DMS 273 (cell line): Measurements from ENCODE around the gene C10orf95.

Experiments
- DNase-seq: peaks from one replicate; lab custom pipeline; 2025; ENCODE audit not compliant: unreplicated experiment; lab: John Stamatoyannopoulos, UW

Gene C10orf95

DNA sequence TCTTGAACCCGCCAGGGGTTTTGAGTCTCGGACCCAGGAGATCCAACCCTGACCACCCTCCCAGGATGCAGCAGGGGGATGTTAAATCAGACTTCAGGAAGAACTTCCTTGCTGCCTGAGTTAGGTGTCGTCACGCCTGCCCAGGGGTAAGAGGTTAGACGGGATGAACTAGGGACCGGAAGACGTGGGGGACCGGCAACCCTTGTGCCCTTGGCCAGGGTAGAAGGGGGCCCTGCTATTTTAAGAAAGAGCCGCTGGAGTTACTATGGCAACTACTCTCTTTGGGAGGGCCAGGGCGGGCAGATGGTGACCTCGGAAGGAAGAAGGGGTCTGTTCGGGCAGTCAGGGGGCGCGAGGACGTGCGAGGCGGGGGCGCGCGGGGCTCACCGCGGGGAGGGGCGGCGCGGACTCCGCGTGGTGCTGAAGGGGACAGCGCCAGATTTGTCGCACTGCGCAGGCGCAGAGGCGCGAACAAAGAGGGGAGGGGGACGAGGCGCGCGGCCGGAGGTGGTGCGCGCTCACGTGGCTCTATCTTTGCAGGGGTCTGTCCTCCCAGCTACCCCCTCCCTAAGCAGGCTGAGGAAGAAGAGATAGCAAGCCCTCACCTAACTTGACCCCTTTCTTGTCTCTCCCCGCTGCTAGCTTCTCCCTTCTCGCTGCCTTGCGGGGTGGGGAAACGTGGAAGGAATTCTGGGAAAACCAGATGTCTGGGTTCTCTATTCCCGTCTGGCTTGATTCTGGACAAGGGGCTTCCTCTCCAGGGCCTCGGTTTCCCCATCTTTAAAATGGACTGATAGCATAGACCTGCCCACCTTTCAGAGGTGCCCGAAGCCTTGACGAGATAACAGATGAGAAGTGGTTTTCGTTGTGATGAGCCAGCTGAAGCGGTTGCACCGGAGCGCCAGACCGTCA, 31.8 kb downstream of the C10orf95 start:
- DNase-seq, result peak; percentile 84

DNA sequence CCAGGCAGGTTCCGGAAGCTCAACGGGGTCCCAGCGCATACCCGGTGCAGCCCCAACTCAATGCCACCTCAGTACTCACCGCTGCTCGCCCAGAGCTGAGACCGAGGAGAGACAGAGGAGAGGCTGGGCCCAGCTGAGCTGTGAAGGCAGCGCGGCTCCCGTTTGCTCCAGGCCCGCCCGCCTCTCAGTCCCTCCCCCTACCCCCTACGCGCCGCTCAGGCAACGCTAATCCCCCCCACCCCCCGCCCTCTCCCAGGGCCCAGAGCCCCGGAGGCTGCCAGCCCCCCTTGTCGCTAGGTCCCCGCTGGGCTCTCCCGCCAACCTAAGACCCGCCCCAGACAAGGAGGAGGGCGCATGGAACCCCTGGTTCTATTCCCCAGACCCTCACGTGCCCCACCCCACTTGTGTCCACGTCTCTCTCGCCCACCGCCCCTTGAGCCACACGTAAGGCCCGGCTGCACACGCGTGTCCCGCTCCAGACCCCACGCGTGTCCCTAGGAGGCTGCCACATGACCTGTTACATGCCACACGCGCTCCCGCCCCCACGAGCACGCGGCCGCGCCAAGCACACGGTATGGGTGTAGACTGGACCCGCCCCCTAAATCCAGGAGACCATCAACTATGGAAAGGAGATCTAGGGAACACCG, 32.6 kb downstream of the C10orf95 start, which contains the start of gene PSD:
PSD (minus strand) TSS at position 164 of the 647 bp plus-strand sequence. CDS start 1,747 bp downstream, outside the sequence.
- peak; percentile 66 for DNase-seq

DNA sequence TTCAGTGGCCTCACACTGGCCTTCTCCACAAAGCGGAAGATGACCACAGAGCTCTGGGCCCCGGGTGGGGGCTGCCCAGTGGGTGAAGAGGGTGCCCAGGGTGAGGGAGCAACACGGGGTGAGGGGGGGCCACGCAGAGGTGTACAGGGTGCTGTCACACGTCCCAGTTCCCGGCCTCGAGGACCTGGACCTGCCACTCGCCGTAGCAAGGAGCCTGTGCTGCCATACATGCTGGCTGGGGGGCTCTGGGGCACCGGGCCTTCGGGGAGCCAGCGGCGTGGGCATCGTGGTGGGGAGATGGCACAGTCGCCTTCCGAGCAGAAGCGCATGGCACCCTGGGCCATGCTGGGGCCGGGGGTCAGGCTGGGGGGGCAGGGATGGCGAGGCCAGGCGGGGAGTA, 34.6 kb downstream of the C10orf95 start:
- no peak for DNase-seq

DNA sequence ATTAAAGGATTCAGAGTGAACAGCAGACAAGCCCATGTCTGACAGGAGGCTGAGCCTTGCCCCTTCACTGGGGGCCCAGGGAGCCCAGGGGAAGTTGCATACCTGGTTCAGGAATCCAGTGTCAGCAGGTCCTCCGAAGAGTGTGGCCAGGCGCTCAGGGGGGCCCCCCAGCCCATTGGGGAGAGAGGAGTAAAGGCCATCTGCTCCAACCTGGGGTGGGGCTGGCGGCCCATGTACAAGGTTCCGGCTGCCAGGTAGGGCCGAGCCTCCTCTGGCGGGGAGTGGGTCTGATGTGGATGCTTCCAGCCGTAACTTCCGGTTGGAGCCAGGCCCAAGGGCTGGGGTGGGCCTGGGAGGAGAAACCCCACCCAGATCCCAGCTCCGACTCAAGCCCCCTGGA, 35.1 kb downstream of the C10orf95 start:
- no peak for DNase-seq

DNA sequence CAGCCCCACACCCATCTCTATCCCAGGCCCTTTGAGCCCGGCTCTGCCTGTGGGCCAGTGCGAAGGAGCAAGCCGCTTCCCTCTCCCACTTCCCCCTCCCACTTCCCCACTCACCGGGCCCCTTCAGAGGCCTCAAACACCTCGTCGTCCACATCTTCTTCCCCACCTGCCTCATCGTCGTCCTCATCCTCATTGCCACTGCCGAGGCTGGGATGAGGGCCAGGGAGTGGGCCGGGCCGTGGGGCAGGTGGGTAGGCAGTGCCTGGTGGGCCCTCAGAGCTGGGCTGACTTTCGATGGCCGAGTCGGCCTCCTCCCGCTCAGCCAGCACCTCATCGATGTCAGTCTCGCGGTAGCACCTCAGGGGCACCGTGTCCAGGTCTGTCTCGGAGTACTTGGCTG, 36.6 kb downstream of the C10orf95 start:
- DNase-seq, result no peak

DNA sequence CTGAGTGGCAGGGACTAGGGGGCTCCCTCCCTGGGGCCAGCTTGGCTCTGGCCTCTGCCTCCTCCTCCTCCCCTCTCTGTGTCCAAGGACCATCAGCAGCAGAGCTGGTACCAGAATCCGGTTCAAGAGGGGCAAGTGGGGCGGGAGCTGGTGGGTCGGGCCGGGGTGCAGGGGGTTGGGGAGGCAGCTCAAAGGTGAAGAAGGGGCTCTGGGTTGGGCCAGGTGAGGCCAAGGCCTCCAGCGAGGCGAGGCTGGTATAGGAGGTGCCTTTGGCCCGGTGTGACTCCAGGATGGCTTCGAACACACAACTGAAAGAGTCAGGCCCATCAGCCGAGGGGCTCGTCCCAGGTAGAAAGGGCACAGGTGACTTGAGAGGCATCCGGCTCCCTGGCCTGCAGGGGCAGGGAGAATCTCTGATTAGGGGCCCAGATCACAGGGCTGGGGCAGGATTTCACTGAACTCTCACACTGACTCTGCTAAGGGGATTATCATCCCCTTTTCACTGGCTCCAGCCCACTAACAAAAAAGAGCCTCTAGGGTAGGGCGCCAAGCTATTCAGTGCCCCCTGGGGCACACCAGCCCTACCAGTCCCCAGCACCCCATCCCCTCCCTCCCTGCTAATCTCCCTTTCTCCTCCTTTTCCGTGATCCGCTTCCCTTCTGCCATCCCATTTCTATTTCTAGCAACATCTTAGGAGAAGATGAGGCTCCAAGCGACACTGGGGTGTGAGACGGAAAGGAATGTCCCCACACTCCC, 37.4 kb downstream of the C10orf95 start:
- no peak for DNase-seq

DNA sequence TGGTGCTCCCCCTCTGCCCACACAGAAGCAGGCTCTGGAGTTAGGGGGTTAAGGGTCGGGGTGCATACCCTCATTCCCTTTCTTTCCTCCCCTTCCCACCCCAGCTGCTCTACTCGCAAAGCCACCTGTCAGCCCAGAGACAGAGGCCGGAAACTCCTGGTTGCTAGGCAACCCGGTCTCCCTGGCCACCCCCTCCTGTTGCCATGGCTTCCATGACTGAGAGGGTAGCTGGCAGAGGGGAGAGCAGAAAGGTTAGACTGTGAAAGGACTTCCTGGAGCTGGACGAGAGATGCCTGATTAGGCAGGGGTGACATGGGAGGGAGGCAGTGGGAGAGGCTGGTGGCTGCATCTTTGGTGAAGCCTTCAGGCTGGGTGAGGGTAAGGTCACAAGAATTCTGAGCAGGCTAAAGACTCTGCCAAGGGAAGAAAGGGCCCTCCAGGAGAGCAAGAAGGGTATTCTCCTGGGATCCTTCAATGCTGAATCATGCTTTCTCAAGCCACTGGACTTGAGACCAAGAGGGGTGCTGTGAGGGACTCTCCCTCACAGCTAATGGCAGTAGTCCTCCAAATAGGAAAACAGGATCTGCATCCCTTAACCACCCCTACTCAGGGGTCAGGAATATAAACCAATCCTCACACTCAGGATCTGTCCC, 38.2 kb downstream of the C10orf95 start:
- DNase-seq, result peak; percentile 79

DNA sequence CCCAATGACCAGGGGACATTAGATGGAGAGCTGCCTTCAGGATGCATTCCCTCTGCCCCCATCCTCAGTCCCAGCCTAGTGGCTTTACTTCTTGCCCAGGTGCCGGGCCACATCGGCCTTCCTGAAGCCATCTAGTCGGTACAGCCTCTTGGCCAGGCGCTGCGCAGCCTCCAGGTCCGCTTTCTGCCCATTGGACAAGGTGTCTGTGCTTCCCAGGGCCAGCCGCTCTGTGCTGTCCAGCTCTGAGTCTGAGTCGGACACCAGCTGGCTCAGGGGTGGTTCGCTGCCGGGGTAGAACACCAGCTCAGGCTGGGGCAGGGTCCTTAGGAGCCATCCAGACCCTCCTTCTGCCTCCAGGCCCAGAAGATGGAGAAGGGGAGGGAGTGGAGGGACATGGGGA, 39.0 kb downstream of the C10orf95 start:
- no peak for DNase-seq

DNA sequence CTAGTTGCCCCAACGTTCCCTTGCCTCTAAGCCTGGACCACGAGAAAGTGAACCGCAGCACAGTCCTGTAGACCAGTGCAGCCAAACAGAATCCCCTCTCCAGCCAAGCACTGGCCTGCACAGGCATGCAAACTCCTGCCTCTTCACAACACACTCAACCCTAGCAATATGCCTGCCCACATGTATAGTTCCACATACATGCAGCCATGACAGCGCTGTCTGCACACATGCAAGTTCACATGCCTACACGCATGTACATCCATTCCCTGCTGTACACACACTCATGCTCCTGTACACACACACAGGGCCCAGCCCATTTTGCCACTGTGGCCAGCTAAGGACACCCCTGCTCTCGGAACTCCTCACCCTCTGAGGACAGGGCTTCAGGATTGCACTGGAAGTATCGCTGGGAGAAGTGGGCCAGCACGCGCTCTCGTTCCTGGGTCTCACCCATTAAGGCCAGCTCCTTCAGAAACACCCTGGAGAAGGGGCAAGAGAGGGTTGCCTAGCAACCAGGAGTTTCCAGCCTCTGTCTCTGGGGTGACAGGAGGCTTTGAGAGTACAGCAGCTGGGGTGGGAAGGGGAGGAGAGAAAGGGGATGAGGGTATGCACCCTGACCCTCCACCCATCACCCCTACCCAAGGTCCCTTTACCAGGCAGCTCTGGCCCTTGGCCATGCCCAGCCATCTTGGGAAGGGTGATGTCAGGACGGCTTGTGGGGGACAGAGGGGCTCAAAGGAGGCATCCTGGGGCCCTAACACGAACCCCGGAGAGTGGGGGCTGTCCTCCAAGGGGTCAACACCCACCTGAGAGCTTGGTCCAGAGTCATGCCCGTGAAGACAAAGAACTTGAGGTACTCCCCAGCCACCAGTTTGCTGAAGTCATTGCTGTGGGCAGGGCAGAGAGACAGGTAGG, 39.7 kb downstream of the C10orf95 start:
- peak; percentile 31 for DNase-seq

DNA sequence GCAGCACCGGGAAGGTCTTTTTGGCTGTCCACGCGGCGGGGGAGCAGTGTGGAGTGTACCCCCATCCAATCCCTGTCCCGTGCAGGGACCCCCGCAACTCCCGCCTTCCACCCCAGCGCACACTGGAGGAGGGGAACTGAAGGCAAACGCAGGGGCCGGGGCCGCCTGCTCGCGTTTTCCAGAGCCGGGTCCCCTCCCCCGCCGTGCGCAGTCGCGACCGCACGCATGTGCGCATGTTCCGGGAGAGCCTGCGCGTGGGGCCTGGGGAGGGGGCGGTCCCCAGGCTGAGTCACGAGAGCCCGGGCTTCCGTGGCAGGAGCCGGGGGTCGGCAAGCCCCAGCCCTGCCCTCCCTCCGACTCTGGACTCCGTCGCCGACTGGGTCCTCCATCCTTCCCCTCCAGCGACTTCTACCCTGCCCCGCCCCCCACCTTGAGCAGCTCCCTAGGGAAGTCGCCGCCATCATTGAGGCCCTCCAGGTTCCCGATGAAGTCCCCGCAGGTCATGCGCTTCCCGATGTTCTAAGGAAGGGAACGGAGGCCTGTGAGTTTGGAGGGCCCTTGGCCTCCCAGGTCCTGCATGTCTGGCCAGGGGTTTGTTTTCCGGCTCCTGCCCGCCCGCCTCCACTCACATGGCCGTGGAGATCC, 40.8 kb downstream of the C10orf95 start:
- no peak for DNase-seq

DNA sequence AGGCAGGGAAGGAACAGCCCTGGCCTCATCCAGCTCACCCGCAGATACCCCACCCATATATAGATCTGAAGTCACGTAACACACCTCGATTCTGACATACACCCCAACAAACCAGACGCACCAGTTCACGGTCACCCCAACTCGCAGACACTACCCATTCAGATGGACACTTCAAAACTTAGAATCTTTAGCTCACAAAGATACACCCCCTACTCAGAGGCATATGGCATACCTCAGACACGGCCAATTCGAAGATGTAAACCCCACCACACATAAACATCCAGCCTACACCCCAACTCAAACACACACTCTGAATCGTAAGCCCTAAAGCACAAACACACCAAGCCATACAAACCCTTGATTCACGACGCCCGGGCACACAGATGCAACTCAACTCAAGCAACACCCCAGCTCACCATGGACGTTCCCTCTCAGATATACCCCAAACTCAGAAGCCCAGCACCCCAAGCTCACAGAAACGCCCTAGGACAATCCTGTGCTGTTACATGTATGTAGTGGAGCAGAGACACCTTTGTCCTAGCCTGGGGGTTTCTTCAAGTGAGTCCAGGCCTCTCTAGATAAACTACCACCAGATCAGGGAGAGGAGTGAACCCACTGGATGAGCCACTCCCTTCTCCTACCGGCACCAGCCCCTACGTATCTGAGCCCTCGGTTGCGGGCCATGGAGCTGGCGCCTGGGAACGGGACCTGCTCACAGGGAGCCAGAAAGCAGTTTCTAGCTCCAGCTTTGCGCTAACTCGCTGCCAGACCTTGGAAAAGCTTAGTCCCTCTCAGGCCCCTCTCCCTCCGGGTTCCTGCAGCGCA, 41.5 kb downstream of the C10orf95 start:
- DNase-seq, result no peak

DNA sequence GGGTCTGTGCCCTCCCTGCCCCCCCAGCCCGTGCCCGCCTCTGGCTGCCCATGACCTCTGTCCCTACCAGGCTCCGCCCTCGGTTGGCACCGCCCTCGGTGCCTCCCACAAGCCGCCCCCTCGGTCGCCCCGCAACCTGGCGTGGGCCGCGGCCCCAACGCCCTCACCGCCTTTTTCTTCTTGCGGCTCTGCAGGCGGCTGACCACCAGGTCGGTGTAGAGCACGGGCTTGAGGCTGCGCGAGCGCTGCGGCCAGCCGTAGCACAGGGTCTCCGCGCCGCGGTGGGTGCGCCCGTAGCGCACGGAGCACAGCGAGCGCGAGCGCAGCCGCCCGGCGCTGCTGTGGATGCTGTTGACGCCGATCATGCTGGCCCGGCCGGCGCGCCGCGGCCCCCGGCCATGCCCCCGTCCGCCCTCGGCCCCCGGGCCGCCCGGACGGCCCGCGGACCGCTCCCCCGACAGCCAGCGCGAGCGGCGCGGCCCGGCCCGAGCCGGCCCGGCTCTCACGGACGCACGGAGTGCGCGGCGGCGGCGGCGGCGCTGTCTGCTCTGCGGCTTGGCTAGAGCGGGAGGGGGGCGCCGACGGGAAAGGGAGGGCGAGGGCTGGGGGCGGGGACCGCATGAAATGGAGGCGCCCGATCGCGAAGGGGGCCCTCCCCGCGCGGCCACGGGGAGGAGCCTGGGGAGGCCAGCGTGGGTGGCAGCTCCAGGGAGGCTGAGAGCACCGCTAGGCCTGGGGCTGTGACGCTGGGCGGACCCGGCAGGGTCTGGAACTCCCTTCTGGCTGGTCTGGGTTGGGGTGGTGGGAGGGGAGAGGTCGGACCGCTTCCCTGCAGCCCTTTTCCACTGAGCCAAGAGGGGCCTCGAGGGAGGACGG, 42.4 kb downstream of the C10orf95 start:
- peak; percentile 58 for DNase-seq

DNA sequence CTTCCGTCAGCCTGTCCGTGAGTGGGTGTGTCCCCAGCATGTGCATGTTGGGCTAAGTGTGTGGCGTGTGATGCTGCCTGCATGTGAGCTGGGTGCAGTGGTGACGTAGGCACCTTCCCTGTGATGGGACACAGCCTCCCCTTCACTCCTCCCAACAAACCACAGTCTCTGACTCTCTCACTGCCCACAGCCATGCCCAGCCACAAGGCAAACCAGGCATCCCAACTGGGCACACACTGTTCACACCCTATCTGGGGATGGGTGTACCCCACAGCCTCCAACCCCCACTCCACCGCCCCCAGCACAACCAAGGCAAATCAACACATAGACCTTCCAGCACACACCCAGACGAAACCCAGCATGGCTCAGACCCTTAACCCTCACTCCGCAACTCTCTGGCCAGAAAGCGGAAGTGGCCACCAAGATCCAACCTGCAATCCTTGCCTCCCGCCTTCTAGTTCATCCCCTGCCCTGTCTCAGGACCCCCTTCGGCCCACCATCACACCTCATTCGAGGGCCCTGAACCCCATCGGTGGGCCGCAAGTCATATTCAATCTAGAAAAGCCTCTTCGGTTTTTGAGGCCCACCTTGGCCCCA, 43.1 kb downstream of the C10orf95 start:
- DNase-seq, result no peak

DNA sequence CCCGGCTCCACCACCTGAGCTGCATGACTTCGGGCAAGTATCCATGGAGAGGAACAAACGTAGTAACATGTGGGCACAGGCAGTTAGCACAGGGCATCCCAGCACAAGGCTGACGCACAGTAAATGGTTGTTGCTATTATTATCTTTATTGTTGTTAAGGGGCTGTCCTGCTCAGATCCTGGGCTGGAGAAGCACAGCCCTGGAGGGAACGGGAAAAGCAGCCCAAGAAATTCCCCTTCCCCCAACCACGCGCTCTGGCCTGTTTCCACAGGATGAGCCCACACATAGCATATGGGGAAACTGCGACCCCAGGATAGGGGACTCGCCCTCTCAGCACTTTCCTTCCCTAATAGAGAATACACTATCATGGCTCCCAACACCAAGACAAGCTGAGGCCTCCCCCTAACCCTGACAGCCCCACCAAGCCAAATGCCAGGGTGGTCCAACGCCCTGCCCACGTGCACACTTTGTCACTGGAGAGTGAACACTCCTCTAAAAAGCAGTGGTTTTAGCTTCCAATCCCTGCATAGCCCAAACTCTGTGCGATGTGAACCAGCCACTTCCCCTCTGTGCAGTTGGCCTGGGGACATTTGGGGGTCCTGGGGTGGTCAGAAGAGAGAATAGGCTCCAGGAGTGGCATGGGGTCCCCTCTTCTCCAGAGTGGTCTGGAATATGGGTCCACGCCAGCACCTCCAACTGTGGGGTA, 43.8 kb downstream of the C10orf95 start:
- DNase-seq, result no peak

DNA sequence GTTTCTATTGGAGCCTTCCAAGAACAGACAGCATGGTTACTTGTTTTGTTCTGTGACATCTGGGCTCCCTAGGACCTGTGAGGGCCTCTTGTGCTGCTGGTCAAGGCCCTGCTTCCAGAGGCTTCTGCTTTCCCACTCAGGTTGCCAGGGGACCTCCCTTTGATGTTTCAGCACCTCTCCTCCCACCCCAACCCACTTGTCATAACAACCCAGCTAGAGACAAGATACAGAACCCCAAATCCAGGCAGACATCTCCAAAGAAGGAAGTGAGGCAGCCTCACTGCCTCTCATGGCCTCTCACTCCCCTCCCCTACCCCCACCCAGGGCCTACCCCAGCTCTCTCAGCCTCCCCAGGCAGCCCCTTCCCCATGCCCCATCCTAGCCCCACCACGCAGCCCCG, 44.5 kb downstream of the C10orf95 start:
- DNase-seq, result no peak

DNA sequence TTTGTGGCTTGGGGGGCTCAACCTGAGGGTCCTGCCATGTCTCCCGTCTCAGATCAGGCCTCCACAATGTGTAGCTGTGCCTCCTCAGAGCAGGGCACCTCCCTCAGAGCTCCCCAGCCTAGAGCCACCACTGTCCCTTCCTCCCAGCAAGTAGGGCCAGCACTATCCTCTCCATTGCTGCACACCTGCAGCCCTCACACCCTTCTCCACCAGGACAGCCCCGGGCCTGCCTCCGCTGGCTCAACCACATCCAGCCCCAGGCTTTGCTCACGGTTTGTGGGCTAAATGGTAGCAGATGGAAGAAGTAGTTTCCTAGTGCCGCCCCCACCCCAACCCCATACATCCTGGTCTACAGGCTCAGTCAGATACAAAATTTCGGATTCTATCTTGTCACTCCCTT, 45.7 kb downstream of the C10orf95 start:
- no peak for DNase-seq

DNA sequence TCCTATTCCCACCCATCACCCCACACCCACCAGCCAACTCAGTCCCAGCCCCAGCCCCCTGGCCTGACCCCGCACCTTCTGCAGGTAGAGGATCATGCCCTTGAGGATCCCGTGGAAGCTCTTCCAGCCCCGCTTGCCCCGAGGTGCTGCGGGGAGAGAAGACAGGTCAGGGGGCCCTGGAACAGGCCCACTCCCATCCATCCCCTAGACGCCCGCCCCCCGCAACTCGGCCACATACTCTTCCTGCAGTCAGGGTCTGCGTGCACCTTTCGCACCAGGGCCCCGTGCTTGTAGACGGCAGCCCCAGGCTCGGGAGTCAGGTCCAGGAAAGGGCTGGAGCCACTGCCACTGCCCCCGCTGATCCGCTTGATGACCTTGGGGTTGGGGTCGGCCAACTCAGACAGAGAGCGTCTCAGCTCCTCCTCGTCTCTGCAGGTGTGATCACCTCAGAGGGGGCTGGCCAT, 46.2 kb downstream of the C10orf95 start:
- no peak for DNase-seq
